Measurements from ENCODE around the gene PARP1.
"Not testable (repeated sequence)": the region's sequence is repeated elsewhere in the genome, so short reads cannot be mapped to it uniquely, and the experiment has no call there.

The PARP1 gene

DNA sequence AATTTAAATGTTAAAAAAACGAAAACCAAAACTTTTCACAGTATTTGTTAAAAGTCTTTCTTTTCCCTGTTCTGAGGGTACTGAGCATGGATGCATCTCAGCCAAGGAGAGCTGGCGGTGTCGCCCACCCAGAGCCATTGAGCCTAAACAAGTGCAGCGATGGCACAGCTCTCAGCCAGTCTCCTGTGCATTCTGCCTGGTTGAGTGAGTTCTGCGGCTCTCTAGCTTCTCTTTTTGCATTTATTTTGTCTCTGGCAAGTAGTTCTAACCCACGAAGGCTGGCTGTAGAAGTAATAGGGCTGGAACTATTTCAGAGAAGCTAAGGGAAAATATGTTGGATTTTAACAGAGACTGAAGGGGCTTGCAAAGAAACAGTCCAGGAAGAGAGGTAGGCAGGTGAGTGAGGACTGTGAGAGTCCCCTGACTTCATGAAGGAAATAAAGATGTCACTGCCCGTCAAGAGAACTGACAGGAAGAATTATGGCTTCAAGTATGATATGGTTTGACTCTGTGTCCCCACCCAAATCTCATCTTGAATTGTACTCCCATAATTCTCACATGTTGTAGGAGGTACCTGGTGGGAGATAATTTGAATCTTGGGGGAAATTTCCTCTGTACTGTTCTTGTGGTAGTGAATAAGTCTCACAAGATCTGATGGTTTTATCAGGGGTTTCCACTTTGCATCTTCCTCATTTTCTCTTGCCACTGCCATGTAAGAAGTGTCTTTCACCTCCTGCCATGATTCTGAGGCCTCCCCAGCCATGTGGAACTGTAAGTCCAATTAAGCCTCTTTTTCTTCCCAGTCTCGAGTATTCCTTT is 63.2 kb downstream of the PARP1 start:
- no peak for DNase-seq

DNA sequence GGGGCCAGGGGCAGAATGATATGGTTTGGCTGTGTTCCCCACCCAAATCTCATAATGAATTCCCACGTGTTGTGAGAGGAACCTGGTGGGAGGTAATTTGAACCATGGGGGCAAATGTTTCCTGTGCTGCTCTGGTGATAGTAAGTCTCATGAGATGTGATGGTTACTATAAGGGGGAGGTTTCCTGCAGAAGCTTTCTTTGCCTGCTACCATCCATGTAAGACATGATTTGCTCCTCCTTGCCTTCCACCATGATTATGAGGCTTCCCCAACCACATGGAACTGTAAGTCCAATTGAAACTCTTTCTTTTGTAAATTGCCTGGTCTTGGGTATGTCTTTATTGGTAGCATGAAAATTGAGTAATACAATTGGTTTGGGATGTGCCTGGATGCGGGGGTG is 65.2 kb downstream of the PARP1 start:
- DNase-seq = no peak

DNA sequence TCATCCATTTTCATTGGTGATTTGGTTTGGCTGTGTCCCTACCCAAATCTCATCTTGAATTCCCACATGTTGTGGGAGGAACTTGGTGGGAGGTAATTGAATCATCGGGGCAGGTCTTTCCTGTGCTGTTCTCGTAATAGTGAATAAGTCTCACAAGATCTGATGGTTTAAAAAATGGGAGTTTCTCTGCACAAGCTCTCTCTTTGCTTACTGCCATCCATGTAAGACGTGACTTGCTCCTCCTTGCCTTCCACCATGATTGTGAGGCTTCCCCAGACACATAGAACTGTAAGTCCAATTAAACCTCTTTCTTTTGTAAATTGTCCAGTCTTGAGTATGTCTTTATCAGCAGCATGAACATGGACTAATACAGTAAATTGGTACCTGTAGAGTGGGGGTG is 67.8 kb downstream of the PARP1 start:
- DNase-seq = not testable (repeated sequence)

DNA sequence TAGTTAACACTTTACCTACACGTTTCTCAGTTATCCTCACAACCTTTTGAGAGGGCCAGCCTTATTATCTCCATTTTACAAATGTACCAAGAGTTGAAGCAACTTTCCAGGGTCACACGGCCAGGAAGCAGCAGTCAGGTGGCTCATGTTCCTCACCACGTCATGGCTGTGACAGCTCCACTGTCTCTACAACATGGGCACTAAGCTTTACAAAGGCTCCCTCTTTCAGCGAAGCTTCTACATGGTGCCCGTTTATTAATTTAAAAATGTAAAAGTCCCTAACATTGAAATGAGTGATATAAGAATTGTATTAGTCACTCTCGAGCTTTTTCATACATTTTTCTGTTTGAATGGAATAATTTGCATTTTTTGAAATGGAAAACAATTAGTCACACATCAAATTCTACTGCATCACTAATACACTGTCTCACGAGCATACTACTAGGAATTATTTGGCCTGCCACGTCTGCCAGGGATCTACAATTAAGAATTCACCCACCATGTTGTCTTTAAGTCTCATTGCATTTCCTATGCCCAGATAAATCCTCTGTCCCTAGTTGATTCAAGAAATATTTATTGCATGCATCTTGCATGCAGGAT is 70.5 kb downstream of the PARP1 start:
- no peak for DNase-seq

DNA sequence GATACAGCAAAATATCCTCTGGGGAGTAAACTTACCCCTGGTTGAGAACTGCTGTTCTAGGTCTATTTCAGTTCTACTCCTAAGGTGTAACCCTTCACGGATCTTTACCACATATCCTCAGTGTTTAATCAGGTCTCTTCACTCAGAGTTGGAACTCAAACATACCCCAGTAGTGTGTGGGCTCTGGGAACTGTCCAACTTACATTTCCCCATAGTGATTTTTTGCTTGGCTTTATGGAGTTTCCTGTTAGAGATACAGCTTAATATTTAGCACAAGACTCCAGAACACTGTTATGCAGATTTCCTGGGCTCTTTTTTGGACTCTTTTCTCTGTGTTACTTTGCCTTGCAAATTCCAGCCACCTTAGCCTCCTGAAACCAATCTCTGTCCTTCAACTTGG is 72.2 kb downstream of the PARP1 start:
- no peak for DNase-seq

DNA sequence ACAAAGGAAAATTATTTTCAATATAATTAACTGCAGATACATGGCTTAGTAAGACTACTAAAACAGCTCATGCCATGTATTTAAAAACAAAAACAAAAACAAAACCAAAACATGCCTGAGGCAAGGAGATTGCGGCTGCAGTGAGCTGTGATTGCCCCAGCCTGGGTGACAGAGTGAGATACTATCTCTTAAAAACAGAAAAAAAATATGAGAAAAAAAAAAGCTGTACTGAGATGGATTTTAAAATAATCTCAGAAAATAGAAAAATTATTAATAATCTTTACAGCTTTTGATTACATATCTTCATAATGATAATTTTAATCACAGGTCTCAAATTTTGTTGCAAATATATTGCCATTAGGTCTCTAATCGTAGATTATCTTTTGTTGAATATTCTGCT is 74.9 kb downstream of the PARP1 start:
- no peak for DNase-seq

DNA sequence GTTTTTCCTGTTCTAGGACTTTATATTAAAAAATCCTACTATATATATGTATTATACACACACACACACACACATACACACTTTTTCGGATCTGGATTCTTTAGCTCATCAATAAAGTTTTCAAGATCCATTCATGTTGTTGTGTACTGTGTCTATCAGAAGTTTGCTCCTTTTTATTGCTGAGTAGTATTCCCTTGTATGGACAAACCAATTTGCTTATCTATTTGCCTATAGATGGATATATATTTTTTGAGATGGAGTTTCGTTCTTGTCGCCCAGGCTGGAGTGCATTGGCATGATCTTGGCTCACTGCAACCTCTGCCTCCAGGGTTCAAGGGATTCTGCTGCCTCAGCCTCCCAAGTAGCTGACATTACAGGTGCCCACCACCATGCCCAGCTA is 78.7 kb downstream of the PARP1 start:
- DNase-seq = no peak

DNA sequence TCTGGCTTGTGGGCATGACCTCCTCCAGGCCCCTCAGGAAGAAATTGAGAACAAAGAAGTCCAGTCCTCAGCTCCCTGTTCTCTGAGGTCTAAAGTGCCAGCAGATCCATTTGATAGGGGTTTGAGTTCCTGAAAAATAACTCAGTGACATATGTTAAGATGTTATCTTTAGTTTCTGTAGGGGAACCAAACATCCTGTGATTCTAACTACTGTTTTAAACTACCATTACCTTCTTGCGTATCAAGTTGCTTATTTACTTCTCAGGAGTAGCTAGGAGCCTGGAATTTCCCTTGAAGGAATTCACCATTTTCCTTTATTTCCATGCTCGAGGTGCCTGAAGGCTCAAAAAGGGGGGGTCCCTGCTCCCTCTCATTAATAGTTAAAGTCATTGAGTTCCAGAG is 80.1 kb downstream of the PARP1 start:
- DNase-seq = no peak

DNA sequence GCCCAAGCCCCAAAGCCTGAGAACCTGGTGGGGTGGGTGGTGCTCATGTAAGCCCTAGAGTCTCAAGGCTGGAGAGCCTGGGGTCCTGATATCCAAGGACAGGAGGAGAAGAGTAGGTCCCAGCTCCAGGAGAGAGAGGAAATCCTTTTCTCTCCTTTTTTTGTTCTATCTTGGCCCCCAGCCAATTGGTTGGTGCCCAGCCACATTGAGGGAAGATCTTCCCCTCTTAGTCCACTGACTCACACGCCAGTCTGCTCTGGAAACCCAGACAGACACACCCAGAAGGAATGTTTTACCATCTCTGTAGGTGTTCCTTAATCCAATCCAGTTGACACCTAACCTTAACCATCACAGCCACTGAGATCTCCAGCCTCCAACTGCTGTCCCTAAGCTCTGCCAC is 82.7 kb downstream of the PARP1 start:
- no peak for DNase-seq

DNA sequence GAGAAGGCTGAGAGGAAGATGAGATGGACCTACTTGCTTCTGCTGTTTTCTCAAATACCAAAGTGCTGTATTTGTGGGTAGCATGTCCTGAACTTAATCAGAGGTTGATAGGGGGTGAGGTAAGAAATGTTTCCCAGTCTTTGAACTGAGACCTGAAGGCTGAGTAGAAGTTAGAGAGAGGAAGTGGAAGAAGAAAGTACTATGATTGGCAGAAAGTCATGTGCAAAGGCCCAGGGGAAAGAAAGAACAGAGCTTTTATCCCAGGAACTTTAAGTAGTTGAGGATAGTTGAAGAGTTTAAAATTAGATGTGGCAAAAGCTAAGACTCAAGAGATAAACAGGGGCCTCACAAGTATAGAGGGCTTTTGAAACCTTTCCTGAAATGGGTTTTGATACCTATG is 83.4 kb downstream of the PARP1 start:
- no peak for DNase-seq

DNA sequence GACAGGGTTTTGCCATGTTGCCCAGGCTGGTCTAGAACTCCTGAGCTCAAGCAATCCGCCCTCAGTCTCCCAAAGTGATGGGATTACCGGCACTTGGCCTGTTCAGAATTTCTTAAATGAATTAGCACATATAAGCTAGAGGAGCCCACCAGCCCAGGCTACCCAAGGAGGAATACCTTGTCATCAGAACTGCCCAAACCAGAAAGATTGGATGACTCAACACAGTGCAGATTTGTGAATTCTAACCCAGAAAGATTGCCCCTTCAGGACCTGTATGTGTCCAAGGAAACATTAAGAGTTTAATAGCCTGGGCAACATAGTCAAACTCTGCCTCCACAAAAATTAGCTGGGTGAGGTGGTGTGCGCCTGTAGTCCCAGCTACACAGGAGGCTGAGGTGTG is 84.9 kb downstream of the PARP1 start:
- DNase-seq = no peak

DNA sequence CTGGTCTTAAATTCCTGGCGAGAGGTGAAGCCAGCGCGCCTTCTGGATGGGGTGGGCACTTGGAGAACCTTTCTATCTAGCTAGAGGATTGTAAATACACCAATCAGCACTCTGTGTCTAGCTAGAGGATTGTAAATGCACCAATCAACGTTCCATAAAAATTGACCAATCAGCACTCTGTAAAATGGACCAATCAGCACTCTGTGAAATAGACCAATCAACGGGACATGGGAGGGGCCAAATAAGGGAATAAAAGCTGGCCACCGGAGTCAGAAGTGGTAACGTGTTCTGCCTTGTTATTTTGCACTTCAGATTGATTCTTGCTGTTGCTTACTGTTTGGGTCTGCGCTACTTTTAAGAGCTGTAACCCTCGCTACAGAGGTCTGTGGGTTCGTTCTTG is 87.0 kb downstream of the PARP1 start:
- DNase-seq = no peak

DNA sequence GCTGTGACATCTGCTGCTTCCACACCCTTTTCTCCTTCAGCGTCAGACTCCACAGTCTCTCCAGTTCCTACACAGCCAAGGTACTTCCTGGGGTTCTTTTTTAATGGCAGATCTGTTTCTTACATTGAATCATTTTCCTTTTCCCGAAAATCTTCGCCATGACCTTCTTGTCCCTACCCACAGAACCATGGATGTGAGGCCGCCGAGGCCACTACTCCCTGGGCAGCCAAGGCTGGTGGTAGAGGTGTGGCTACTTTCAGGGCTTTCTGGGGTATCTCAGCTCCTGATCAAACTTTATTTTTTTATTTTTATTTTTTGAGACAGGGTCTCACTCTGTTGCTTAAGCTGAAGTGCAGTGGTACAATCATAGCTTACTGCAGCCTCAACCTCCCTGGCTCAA is 89.4 kb downstream of the PARP1 start:
- DNase-seq = no peak

DNA sequence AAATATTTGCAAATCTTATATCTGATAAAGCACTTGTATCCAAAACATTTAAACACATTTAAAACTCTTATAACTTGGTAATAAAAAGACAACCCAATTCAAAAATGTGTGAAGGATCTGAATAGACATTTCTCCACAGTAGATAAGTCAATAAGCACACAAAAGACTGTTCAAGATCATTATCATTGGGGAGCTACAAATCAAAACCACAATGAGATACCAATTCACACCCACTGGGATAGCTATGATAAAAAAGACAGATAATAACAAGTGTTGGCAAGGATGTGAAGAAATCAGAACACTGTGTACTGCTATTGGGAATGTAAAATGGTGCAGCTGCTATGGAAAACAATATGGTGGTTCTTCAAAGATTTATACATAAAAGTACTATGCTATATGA is 93.8 kb downstream of the PARP1 start:
- no peak for DNase-seq

DNA sequence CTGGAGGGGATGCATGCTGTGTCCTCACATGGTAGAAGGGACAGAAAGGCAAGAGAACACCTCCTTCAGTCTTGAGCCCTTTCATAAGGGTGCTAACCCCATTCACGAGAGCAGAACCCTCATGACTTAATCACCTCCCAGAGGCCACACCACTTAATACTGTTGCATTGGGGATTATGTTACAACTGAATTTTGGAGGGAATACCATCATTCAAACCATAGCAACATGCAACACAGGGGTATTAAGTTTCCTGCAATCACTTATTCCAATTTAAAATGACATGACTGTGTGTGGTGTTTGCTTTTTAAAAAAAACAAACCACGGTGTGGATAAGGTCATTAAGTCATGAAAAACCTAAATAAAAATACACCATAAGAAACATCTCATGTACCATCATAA is 95.8 kb downstream of the PARP1 start:
- no peak for DNase-seq

DNA sequence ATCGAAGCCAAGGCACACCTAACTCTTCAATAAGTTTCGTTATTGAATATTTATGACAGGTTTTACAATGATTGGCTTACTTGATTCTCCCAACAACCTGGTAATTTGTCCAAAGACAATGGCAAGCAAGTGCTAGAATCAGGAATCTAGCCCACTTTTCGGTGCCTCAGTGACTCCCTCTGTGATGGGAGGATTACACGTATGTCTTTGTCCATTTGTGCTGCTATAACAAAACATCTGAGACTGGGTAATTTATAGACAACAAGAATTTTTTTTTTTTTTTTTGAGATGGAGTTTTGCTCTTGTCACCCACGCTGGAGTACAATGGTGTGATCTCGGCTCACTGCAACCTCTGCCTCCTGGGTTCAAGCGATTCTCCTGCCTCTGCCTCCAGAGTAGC is 96.5 kb downstream of the PARP1 start:
- no peak for DNase-seq
